ENCODE measurements around the gene SLX4IP. TPM values are rescaled to one million over a fixed set of nuclear protein-coding genes. Genes with fewer than 3 reads are reported as not detected.

SLX4IP gene
- total and polyA plus RNA-seq, 2 of the 13 experiments (the other 11 are each of a cell fraction or from before 2014, with no cell fraction given) = 3.6 to 7.3 TPM

DNA sequence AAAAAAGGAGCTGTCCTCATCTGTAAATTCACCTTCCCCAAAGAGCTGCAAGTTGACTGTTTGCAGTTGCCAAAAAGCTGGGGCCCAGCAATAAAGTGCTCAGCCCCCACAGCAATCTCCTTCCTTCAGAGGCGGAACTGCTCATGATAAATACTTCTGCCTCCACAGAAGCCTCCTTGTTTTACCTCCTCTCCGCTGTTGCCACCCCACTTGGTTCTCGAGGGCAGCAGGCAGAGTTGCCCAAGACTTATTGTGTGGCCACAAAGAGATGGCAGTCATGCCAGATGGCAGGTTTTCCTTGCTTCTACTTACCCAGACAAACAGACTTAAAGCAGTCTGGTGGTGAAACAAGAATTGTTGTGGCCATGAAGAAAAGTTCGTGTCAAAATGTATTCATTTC is 66.3 kb downstream of the SLX4IP start:
- Histone ChIP-seq H3K27ac (ENCODE audit: extremely low read length, insufficient read depth, low read length) (no peak overlapping the region), H3K36me3 (replicated peaks in 1 of 2; ENCODE audit: control insufficient read depth in 1 of 2, insufficient read depth in 2 of 2, low read length in 2 of 2) (no peaks in the 10 kb centered on the region), H3K27me3 (ENCODE audit: control insufficient read depth in 1 of 2, insufficient read depth in 2 of 2, low read length in 2 of 2) (no peaks in the 10 kb centered on the region), H3K9me3 (ENCODE audit: low read length) (no peaks in the 10 kb centered on the region), H3K9ac (ENCODE audit: insufficient read depth, low read depth, low read length) (no peak overlapping the region), H3K79me2 (ENCODE audit: insufficient read depth, low read length) (no peaks in the 10 kb centered on the region), H3K4me2 (ENCODE audit: low read depth, low read length) (no peak overlapping the region), H4K20me1 (ENCODE audit: insufficient read depth, low read length) (no peaks in the 10 kb centered on the region), H3K4me3 (replicated peaks in 1 of 3; ENCODE audit: insufficient read depth in 1 of 3, low read depth in 2 of 3, low read length in 3 of 3) (no peak overlapping the region), H3K4me1 (ENCODE audit: insufficient read depth, low read length) (peaks cover 15% of the 10 kb centered on the region), H2AFZ (ENCODE audit: low read length) (no peak overlapping the region)
- 91% methylated on average over 4 of the region's 4 CpGs for WGBS (ENCODE audit: low lambda C conversion rate)
- intact Hi-C loops (cut with micrococcal nuclease; ENCODE audit: unreplicated experiment) = no loop called here
- DNase-seq (ENCODE audit: low spot score) (no peak), ATAC-seq (no peak), FAIRE-seq (no peak)
- CTCF ChIA-PET (ENCODE audit: low intra/inter-chr PET ratio, low total read pairs) = no interaction called here
- BruUV-seq (replicated peaks) = no TSS peak
- 0 out of 2 replicates have a peak, but pooled peaks have one; percentile 29 for TF ChIP-seq PHF21A (CRISPR knock-in tag; IDR thresholded peaks at IDR 0.05)
- no peak for TF ChIP-seq CAMTA2 (CRISPR knock-in tag; IDR thresholded peaks at IDR 0.05; ENCODE audit: borderline replicate concordance)
- in situ Hi-C loops (cut with HindIII; ENCODE audit: extremely low pct_ligation_motif_present, low pct_unique_long_range_greater_than_20kb) = no loop called here
- POLR2A ChIA-PET = no interaction called here

DNA sequence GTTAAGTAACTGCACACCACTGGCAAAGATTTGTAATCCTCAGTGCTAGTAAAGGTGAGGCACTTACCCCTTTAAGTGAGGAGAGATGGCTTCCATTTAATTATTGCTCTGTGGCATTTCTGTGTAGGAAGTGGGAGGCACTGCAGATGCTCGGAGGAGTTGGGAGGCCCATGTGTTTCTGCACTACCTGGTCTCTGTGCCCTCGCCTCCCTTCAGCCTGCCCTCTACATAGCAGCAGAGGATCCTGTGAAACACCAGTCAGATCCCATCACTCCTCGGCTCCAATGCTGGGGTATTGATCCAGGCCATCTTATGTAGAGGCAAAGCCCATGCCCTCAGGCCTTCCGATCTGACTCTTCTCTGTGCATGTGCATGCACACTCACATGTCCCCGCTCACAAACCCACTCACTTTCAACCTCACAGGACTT is 67.0 kb downstream of the SLX4IP start:
- ChIA-PET POLR2A (no interaction called here), CTCF (ENCODE audit: low intra/inter-chr PET ratio, low total read pairs) (no interaction called here)
- Histone ChIP-seq H2AFZ (ENCODE audit: low read length) (no peak overlapping the region), H3K9me3 (ENCODE audit: low read length) (no peaks in the 10 kb centered on the region), H3K4me3 (replicated peaks in 1 of 3; ENCODE audit: insufficient read depth in 1 of 3, low read depth in 2 of 3, low read length in 3 of 3) (no peak overlapping the region), H3K4me2 (ENCODE audit: low read depth, low read length) (no peak overlapping the region), H3K79me2 (ENCODE audit: insufficient read depth, low read length) (no peaks in the 10 kb centered on the region), H3K4me1 (ENCODE audit: insufficient read depth, low read length) (peaks cover 16% of the 10 kb centered on the region), H4K20me1 (ENCODE audit: insufficient read depth, low read length) (no peaks in the 10 kb centered on the region), H3K27ac (ENCODE audit: extremely low read length, insufficient read depth, low read length) (no peak overlapping the region), H3K9ac (ENCODE audit: insufficient read depth, low read depth, low read length) (no peak overlapping the region), H3K36me3 (replicated peaks in 1 of 2; ENCODE audit: control insufficient read depth in 1 of 2, insufficient read depth in 2 of 2, low read length in 2 of 2) (no peaks in the 10 kb centered on the region), H3K27me3 (ENCODE audit: control insufficient read depth in 1 of 2, insufficient read depth in 2 of 2, low read length in 2 of 2) (no peaks in the 10 kb centered on the region)
- TF ChIP-seq ZNF678 (CRISPR knock-in tag; IDR thresholded peaks at IDR 0.05) (no peak), TSC22D2 (CRISPR knock-in tag; IDR thresholded peaks at IDR 0.05; ENCODE audit: borderline replicate concordance) (no peak), SRSF9 (IDR thresholded peaks at IDR 0.05; ENCODE audit: borderline replicate concordance, insufficient read depth, low read depth, low read length, poor library complexity, severe bottlenecking) (no peak), ZNF570 (CRISPR knock-in tag; IDR thresholded peaks at IDR 0.05; ENCODE audit: borderline replicate concordance) (no peak), TCF12 (IDR thresholded peaks at IDR 0.05) (no peak), TCF12 (CRISPR knock-in tag; IDR thresholded peaks at IDR 0.05) (no peak), RCOR2 (CRISPR knock-in tag; IDR thresholded peaks at IDR 0.05) (no peak), DMAP1 (CRISPR knock-in tag; IDR thresholded peaks at IDR 0.05) (no peak), ZBTB42 (CRISPR knock-in tag; IDR thresholded peaks at IDR 0.05) (no peak), YY1 (IDR thresholded peaks at IDR 0.05; ENCODE audit: insufficient read depth, insufficient replicate concordance, low read depth, low read length) (no peak)
- TF ChIP-seq, protein P1, sequence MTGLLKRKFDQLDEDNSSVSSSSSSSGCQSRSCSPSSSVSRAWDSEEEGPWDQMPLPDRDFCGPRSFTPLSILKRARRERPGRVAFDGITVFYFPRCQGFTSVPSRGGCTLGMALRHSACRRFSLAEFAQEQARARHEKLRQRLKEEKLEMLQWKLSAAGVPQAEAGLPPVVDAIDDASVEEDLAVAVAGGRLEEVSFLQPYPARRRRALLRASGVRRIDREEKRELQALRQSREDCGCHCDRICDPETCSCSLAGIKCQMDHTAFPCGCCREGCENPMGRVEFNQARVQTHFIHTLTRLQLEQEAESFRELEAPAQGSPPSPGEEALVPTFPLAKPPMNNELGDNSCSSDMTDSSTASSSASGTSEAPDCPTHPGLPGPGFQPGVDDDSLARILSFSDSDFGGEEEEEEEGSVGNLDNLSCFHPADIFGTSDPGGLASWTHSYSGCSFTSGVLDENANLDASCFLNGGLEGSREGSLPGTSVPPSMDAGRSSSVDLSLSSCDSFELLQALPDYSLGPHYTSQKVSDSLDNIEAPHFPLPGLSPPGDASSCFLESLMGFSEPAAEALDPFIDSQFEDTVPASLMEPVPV (CRISPR knock-in tag; IDR thresholded peaks at IDR 0.05) = no peak
- no peak for FAIRE-seq
- in situ Hi-C loops (cut with HindIII; ENCODE audit: extremely low pct_ligation_motif_present, low pct_unique_long_range_greater_than_20kb) (no loop called here), intact Hi-C loops (cut with micrococcal nuclease; ENCODE audit: unreplicated experiment) (no loop called here)
- WGBS (ENCODE audit: low lambda C conversion rate) = 98% methylated on average over 5 of the region's 5 CpGs
- DNase-seq (ENCODE audit: low spot score) = no peak
- ATAC-seq = no peak
- no TSS peak for BruUV-seq (replicated peaks)
